Measurements from ENCODE around the gene TCN1.

Gene TCN1

GRCh38 chr11:59866836-59867235 lies 549 bp upstream of the TCN1 start:
- TF ChIP-seq TAF1 (IDR thresholded peaks at IDR 0.05; ENCODE audit: borderline replicate concordance, insufficient read depth, low read length), result no peak
- TF ChIP-seq FOXP2 (optimal IDR thresholded peaks at IDR 0.05; ENCODE audit: borderline replicate concordance, extremely low read depth, extremely low read length, insufficient read depth), result no peak
- TF ChIP-seq, protein P1, sequence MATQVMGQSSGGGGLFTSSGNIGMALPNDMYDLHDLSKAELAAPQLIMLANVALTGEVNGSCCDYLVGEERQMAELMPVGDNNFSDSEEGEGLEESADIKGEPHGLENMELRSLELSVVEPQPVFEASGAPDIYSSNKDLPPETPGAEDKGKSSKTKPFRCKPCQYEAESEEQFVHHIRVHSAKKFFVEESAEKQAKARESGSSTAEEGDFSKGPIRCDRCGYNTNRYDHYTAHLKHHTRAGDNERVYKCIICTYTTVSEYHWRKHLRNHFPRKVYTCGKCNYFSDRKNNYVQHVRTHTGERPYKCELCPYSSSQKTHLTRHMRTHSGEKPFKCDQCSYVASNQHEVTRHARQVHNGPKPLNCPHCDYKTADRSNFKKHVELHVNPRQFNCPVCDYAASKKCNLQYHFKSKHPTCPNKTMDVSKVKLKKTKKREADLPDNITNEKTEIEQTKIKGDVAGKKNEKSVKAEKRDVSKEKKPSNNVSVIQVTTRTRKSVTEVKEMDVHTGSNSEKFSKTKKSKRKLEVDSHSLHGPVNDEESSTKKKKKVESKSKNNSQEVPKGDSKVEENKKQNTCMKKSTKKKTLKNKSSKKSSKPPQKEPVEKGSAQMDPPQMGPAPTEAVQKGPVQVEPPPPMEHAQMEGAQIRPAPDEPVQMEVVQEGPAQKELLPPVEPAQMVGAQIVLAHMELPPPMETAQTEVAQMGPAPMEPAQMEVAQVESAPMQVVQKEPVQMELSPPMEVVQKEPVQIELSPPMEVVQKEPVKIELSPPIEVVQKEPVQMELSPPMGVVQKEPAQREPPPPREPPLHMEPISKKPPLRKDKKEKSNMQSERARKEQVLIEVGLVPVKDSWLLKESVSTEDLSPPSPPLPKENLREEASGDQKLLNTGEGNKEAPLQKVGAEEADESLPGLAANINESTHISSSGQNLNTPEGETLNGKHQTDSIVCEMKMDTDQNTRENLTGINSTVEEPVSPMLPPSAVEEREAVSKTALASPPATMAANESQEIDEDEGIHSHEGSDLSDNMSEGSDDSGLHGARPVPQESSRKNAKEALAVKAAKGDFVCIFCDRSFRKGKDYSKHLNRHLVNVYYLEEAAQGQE (IDR thresholded peaks at IDR 0.05; ENCODE audit: insufficient read depth in 1 of 2, low read depth in 2 of 2, low read length in 2 of 2), result no peak
- TF ChIP-seq POLR2AphosphoS5 (IDR thresholded peaks at IDR 0.05; ENCODE audit: low read depth, low read length), result no peak

DNA sequence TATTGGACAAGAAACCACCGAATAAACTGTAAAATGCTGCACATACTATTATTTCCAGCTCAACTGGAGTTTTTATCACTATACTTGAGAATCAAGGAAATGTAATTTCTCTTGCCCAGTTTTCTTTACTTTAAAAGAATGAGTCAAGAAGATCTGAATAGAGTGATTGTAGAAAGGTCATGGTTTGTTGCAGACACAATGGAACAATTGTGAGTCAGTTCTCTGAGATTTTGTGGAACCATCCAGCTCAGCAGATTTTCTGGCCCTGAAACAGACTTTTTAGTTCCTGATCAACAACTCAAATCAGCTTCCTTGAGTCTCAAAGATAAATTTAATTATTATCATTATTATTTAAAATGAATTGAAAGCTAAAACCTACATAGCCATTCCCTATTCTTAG lies 1.3 kb downstream of the TCN1 start:
- TF ChIP-seq SIN3A (IDR thresholded peaks at IDR 0.05; ENCODE audit: borderline replicate concordance, insufficient read depth, low read length) (no peak), FOXP2 (optimal IDR thresholded peaks at IDR 0.05; ENCODE audit: borderline replicate concordance, extremely low read depth, extremely low read length, insufficient read depth) (no peak), POLR2AphosphoS5 (IDR thresholded peaks at IDR 0.05; ENCODE audit: low read depth, low read length) (no peak), TAF1 (IDR thresholded peaks at IDR 0.05; ENCODE audit: borderline replicate concordance, insufficient read depth, low read length) (no peak)
- TF ChIP-seq, protein P1 (IDR thresholded peaks at IDR 0.05; ENCODE audit: insufficient read depth in 1 of 2, low read depth in 2 of 2, low read length in 2 of 2), result no peak

DNA sequence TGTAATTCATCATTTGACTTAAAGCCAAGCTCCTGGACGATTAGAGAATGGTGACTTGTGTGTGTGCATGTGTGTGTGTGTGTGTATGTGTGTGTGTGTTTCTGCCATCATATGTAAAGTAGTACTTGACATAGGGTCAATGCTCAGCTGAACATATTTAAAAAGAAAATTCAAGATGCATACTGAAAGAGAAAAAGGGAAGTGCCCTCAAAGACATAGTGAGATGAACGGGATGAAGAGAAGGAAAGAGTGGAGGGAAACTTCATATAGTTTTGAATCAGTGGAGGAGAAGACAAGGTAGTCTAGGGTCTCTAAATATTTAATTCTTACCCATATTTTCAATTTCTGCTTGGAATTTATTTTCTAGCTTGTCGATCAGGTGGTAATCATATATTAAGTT lies 4.0 kb downstream of the TCN1 start:
- TF ChIP-seq SIN3A (IDR thresholded peaks at IDR 0.05; ENCODE audit: borderline replicate concordance, insufficient read depth, low read length), result no peak
- no peak for TF ChIP-seq FOXP2 (optimal IDR thresholded peaks at IDR 0.05; ENCODE audit: borderline replicate concordance, extremely low read depth, extremely low read length, insufficient read depth)
- TF ChIP-seq POLR2AphosphoS5 (IDR thresholded peaks at IDR 0.05; ENCODE audit: low read depth, low read length), result no peak
- TF ChIP-seq TAF1 (IDR thresholded peaks at IDR 0.05; ENCODE audit: borderline replicate concordance, insufficient read depth, low read length), result no peak
- TF ChIP-seq, protein P1 (IDR thresholded peaks at IDR 0.05; ENCODE audit: insufficient read depth in 1 of 2, low read depth in 2 of 2, low read length in 2 of 2), result no peak

- TF ChIP-seq, protein P1 (IDR thresholded peaks at IDR 0.05; ENCODE audit: insufficient read depth in 1 of 2, low read depth in 2 of 2, low read length in 2 of 2), result no peak
- TF ChIP-seq SIN3A (IDR thresholded peaks at IDR 0.05; ENCODE audit: borderline replicate concordance, insufficient read depth, low read length) (no peak), POLR2AphosphoS5 (IDR thresholded peaks at IDR 0.05; ENCODE audit: low read depth, low read length) (no peak), FOXP2 (optimal IDR thresholded peaks at IDR 0.05; ENCODE audit: borderline replicate concordance, extremely low read depth, extremely low read length, insufficient read depth) (no peak), TAF1 (IDR thresholded peaks at IDR 0.05; ENCODE audit: borderline replicate concordance, insufficient read depth, low read length) (no peak)
Measured at GRCh38 chr11:59859673-59860072, 6.6 kb downstream of the TCN1 start.
